Vagina (tissue), 2 donors: ENCODE data around the gene TESMIN. TPM values are rescaled to one million over a fixed set of nuclear protein-coding genes. Genes with fewer than 3 reads are reported as not detected.

ENCODE experiments used
- DNase-seq, 2 donors: peaks; one replicate each; pipeline ENCODE4 v3.0.0-alpha.2; 2017; ENCODE audit errors: extremely low spot score in 2 of 2
- H3K27ac ChIP-seq: fragments of 200-600 bp; sonication (generic); one replicate; pipeline ENCODE4 v1.5.1; 2019
- H3K27me3 ChIP-seq: fragments of 200-600 bp; sonication (generic); one replicate; pipeline ENCODE4 v1.5.1; 2019
- H3K36me3 ChIP-seq, 2 donors: fragments of 200-600 bp; sonication (generic); one replicate each; pipeline ENCODE4 v1.5.1; 2017 to 2019
- H3K4me1 ChIP-seq: fragments of 200-600 bp; sonication (generic); one replicate; pipeline ENCODE4 v1.5.1; 2019
- H3K4me3 ChIP-seq, 2 donors: fragments of 200-600 bp; sonication (generic); 1 replicate in 1 of 2; 2 replicates in 1 of 2; pipeline ENCODE4 v1.5.1; 2016 to 2019
- H3K9me3 ChIP-seq: fragments of 200-600 bp; sonication (generic); one replicate; pipeline ENCODE4 v1.5.1; 2019
- CTCF ChIP-seq, 3 experiments: fragments of 450-650 bp in 2 of 3; fragments of 200-600 bp in 1 of 3; sonication (generic) in 1 of 3; IDR thresholded peaks; one replicate each; pipeline ENCODE4 v1.5.1; 2017 to 2019; ENCODE audit warnings: antibody characterized with exemption in 3 of 3, mild to moderate bottlenecking in 2 of 3, moderate library complexity in 2 of 3
- POLR2A ChIP-seq, 2 donors: fragments of 450-650 bp; IDR thresholded peaks; one replicate each; pipeline ENCODE4 v1.6.1; 2017; ENCODE audit warnings: antibody characterized with exemption in 2 of 2, mild to moderate bottlenecking in 2 of 2, moderate library complexity in 2 of 2
- POLR2AphosphoS5 ChIP-seq, 2 donors: sonication (generic); formaldehyde crosslinking; IDR thresholded peaks; one replicate each; pipeline ENCODE4 v1.9.0; 2017; ENCODE audit warnings: antibody characterized with exemption in 2 of 2, mild to moderate bottlenecking in 2 of 2, low read depth in 1 of 2; ENCODE audit not compliant: insufficient read depth in 1 of 2
- intact Hi-C: fragments of 100-400 bp; cut with DNase I; formaldehyde crosslinking; loops from one replicate; pipeline ENCODE4 v1.15.1; 2023
- total RNA-seq: library from RNA; depleted of rRNA; stranded (reverse); fragments of >200 nt; gene quantifications from one replicate; pipeline ENCODE4 v1.2.3, GENCODE V29; 2016

The TESMIN gene
- total RNA-seq, 1 donor from 2014 or later, result 8.3 TPM

- no peak overlapping the region for H3K4me3 ChIP-seq
- no peaks in the 10 kb centered on the region for H3K4me1 ChIP-seq
- no peaks in the 10 kb centered on the region for H3K27me3 ChIP-seq
- DNase-seq, result no peak
- peaks cover 0 to 53% of the 10 kb centered on the region in 2 donors for H3K36me3 ChIP-seq
- intact Hi-C loops, result no loop called here
- TF ChIP-seq CTCF (IDR thresholded peaks at IDR 0.05) (no peak), POLR2AphosphoS5 (IDR thresholded peaks at IDR 0.05; ENCODE audit: insufficient read depth in 1 of 2, low read depth in 1 of 2) (no peak), POLR2A (IDR thresholded peaks at IDR 0.05) (no peak)
- H3K9me3 ChIP-seq, result no peaks in the 10 kb centered on the region
- no peak overlapping the region for H3K27ac ChIP-seq
Measured at GRCh38 chr11:68783216-68783821, 32.0 kb upstream of the TESMIN start.

GRCh38 chr11:68782711-68783110, 31.4 kb upstream of the TESMIN start:
- TF ChIP-seq CTCF (IDR thresholded peaks at IDR 0.05), result no peak
- intact Hi-C loops, result no loop called here
- H3K36me3 ChIP-seq, result peaks cover 0 to 58% of the 10 kb centered on the region in 2 donors

DNA sequence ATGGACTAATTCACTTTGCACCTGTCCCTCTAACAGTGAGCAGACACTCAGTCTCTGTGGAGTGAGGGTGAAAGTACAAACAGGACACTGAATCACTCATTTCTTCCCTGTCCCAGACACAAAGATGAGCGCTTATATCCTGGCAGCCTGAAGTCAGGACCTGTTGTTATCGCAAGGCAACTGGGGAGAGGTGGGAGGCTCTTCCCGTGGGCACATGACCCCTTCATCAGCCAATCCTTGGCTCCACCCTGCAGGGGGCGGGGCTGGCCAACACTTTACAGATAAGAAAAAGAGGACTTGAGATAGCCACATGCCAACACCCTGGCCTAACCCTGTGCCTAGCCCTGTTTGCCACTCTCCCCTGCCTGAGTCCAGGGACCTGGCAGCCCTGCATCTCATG, 29.5 kb upstream of the TESMIN start:
- Histone ChIP-seq H3K27ac (no peak overlapping the region), H3K9me3 (no peaks in the 10 kb centered on the region), H3K27me3 (no peaks in the 10 kb centered on the region), H3K4me1 (no peaks in the 10 kb centered on the region), H3K36me3 (peaks cover 7 to 77% of the 10 kb centered on the region in 2 donors), H3K4me3 (no peak overlapping the region)
- no peak for DNase-seq
- TF ChIP-seq POLR2A (IDR thresholded peaks at IDR 0.05) (no peak), POLR2AphosphoS5 (IDR thresholded peaks at IDR 0.05; ENCODE audit: insufficient read depth in 1 of 2, low read depth in 1 of 2) (no peak), CTCF (IDR thresholded peaks at IDR 0.05) (no peak)
- intact Hi-C loops, result no loop called here

More at GRCh38 chr11:68782711-68783110, 31.4 kb upstream of the TESMIN start:
- H3K27ac ChIP-seq, result no peak overlapping the region
- H3K9me3 ChIP-seq, result no peaks in the 10 kb centered on the region
- H3K4me1 ChIP-seq, result no peaks in the 10 kb centered on the region
- no peak overlapping the region for H3K4me3 ChIP-seq
- H3K27me3 ChIP-seq, result no peaks in the 10 kb centered on the region
- no peak for DNase-seq

DNA sequence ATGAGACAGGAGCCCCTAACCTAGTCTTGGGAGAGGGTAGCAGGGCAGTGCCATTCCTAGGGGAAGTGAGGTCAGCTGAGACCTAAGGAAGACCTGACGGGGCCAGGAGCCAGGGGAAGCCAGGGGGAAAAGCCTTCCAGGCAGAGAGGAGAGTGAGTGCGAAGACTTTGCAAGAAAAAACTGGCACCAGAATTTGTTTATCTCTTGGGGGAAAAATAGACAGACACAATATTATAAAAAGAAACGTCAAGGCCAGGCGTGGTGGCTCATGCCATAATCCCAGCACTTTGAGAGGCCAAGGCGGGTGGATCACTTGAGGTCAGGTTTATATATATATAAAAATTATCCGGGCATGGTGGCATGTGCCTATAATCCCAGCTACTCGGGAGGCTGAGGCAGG, 26.9 kb upstream of the TESMIN start:
- H3K36me3 ChIP-seq, result peaks cover 7 to 91% of the 10 kb centered on the region in 2 donors
- no peak overlapping the region for H3K27ac ChIP-seq
- no peaks in the 10 kb centered on the region for H3K27me3 ChIP-seq
- intact Hi-C loops, result no loop called here
- H3K4me3 ChIP-seq, result no peak overlapping the region
- DNase-seq, result no peak
- H3K9me3 ChIP-seq, result no peaks in the 10 kb centered on the region
- no peaks in the 10 kb centered on the region for H3K4me1 ChIP-seq
- TF ChIP-seq CTCF (IDR thresholded peaks at IDR 0.05) (no peak), POLR2A (IDR thresholded peaks at IDR 0.05) (no peak), POLR2AphosphoS5 (IDR thresholded peaks at IDR 0.05; ENCODE audit: insufficient read depth in 1 of 2, low read depth in 1 of 2) (no peak)

DNA sequence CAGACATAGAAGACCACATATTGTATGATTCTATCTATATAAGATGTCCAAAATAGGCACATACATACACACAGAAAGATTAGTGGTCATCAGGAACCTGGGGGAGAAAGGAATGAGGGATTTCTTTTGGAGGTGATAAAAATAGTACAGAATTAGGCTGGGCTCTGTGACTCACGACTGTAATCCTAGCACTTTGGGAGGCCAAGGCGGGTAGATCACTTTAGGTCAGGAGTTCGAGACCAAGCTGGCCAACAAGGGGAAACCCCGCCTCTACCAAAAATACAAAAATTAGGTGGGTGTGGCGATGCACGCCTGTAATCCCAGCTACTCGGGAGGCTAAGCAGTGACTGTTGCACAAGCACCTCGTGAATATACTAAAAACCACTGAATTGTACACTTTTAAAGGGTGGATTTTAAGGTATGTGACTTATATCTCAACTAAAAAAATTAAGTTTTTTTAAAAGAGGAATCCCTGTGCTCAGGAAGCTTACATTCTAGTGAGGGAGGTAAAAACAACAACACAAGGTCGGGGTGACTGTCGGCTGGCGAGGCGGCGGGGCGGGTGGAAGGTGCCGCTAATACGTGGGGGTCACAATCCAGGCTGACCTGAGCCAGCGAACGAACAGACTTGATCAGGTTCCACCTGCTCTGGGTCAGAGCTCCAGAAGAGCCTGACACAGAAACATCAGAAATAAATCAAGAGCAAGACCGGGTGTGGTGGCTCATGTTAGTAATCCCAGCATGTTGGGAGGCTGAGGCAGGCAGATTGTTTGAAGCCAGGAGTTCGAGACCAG, 25.3 kb upstream of the TESMIN start:
- intact Hi-C loops, result no loop called here
- TF ChIP-seq CTCF (IDR thresholded peaks at IDR 0.05), result no peak
- TF ChIP-seq POLR2A (IDR thresholded peaks at IDR 0.05), result no peak
- no peak for TF ChIP-seq POLR2AphosphoS5 (IDR thresholded peaks at IDR 0.05; ENCODE audit: insufficient read depth in 1 of 2, low read depth in 1 of 2)
- Histone ChIP-seq H3K9me3 (no peaks in the 10 kb centered on the region), H3K27ac (no peak overlapping the region), H3K4me1 (no peaks in the 10 kb centered on the region), H3K36me3 (peaks cover 7 to 94% of the 10 kb centered on the region in 2 donors), H3K27me3 (no peaks in the 10 kb centered on the region), H3K4me3 (no peak overlapping the region)
- no peak for DNase-seq
